Measurements from ENCODE around the gene FOXP2. TPM values are rescaled to one million over a fixed set of nuclear protein-coding genes. Genes with fewer than 3 reads are reported as not detected.
"Not testable (repeated sequence)": the region's sequence is repeated elsewhere in the genome, so short reads cannot be mapped to it uniquely, and the experiment has no call there.

Gene FOXP2
- total RNA-seq, 2 donors from 2014 or later = 15.5 to 16.6 TPM

GRCh38 chr7:114588506-114588905 is 173.9 kb downstream of the FOXP2 start:
- H3K9me3 ChIP-seq = no peaks in the 10 kb centered on the region
- no peak overlapping the region for H3K27ac ChIP-seq
- H3K36me3 ChIP-seq (replicated peaks in 1 of 2; ENCODE audit: insufficient read depth in 1 of 2, low read depth in 2 of 2) = no peaks in the 10 kb centered on the region
- TF ChIP-seq, protein P1, sequence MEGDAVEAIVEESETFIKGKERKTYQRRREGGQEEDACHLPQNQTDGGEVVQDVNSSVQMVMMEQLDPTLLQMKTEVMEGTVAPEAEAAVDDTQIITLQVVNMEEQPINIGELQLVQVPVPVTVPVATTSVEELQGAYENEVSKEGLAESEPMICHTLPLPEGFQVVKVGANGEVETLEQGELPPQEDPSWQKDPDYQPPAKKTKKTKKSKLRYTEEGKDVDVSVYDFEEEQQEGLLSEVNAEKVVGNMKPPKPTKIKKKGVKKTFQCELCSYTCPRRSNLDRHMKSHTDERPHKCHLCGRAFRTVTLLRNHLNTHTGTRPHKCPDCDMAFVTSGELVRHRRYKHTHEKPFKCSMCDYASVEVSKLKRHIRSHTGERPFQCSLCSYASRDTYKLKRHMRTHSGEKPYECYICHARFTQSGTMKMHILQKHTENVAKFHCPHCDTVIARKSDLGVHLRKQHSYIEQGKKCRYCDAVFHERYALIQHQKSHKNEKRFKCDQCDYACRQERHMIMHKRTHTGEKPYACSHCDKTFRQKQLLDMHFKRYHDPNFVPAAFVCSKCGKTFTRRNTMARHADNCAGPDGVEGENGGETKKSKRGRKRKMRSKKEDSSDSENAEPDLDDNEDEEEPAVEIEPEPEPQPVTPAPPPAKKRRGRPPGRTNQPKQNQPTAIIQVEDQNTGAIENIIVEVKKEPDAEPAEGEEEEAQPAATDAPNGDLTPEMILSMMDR (IDR thresholded peaks at IDR 0.05) = no peak
- no peak for TF ChIP-seq POLR2A (IDR thresholded peaks at IDR 0.05)
- no peaks in the 10 kb centered on the region for H3K4me1 ChIP-seq
- no peaks in the 10 kb centered on the region for H3K27me3 ChIP-seq
- 91 to 97% methylated on average over 1 of the region's 1 CpG for WGBS, 2 donors
- intact Hi-C loops (cut with DNase I) = no loop called here
- no peak overlapping the region for H3K4me3 ChIP-seq
- DNase-seq = no peak
- ATAC-seq = no peak

GRCh38 chr7:114589436-114589835 is 174.8 kb downstream of the FOXP2 start:
- DNase-seq (no peak), ATAC-seq (no peak)
- Histone ChIP-seq H3K4me1 (no peaks in the 10 kb centered on the region), H3K36me3 (replicated peaks in 1 of 2; ENCODE audit: insufficient read depth in 1 of 2, low read depth in 2 of 2) (no peaks in the 10 kb centered on the region), H3K27me3 (no peaks in the 10 kb centered on the region), H3K4me3 (no peak overlapping the region), H3K9me3 (no peaks in the 10 kb centered on the region), H3K27ac (no peak overlapping the region)
- intact Hi-C loops (cut with DNase I) = no loop called here
- TF ChIP-seq, protein P1 (IDR thresholded peaks at IDR 0.05) = no peak
- TF ChIP-seq POLR2A (IDR thresholded peaks at IDR 0.05) = no peak

- no peak for TF ChIP-seq POLR2A (IDR thresholded peaks at IDR 0.05)
- TF ChIP-seq, protein P1 (IDR thresholded peaks at IDR 0.05) = no peak
- H3K4me3 ChIP-seq = no peak overlapping the region
- 72 to 90% methylated on average over 2 of the region's 2 CpGs for WGBS, 2 donors
- H3K27ac ChIP-seq = no peak overlapping the region
- ATAC-seq (no peak), DNase-seq (no peak)
- intact Hi-C loops (cut with DNase I) = no loop called here
- no peaks in the 10 kb centered on the region for H3K4me1 ChIP-seq
- no peaks in the 10 kb centered on the region for H3K9me3 ChIP-seq
- H3K36me3 ChIP-seq (replicated peaks in 1 of 2; ENCODE audit: insufficient read depth in 1 of 2, low read depth in 2 of 2) = no peaks in the 10 kb centered on the region
- H3K27me3 ChIP-seq = no peaks in the 10 kb centered on the region
Measured at GRCh38 chr7:114590298-114590697, 175.7 kb downstream of the FOXP2 start.

GRCh38 chr7:114598946-114599345 is 184.3 kb downstream of the FOXP2 start:
- no peaks in the 10 kb centered on the region for H3K4me1 ChIP-seq
- WGBS, 2 donors = 71 to 77% methylated on average over 4 of the region's 4 CpGs
- no peak overlapping the region for H3K4me3 ChIP-seq
- no peaks in the 10 kb centered on the region for H3K36me3 ChIP-seq (replicated peaks in 1 of 2; ENCODE audit: insufficient read depth in 1 of 2, low read depth in 2 of 2)
- no peaks in the 10 kb centered on the region for H3K9me3 ChIP-seq
- DNase-seq = no peak
- no peaks in the 10 kb centered on the region for H3K27me3 ChIP-seq
- ATAC-seq = no peak
- TF ChIP-seq, protein P1 (IDR thresholded peaks at IDR 0.05) = no peak
- no peak for TF ChIP-seq POLR2A (IDR thresholded peaks at IDR 0.05)
- no peak overlapping the region for H3K27ac ChIP-seq
- intact Hi-C loops (cut with DNase I) = no loop called here

GRCh38 chr7:114606100-114606499 is 191.5 kb downstream of the FOXP2 start:
- no peaks in the 10 kb centered on the region for H3K9me3 ChIP-seq
- intact Hi-C loops (cut with DNase I) = no loop called here
- DNase-seq = no peak
- ATAC-seq = no peak
- no peaks in the 10 kb centered on the region for H3K36me3 ChIP-seq (replicated peaks in 1 of 2; ENCODE audit: insufficient read depth in 1 of 2, low read depth in 2 of 2)
- TF ChIP-seq, protein P1 (IDR thresholded peaks at IDR 0.05) = no peak
- no peak for TF ChIP-seq POLR2A (IDR thresholded peaks at IDR 0.05)
- H3K4me3 ChIP-seq = no peak overlapping the region
- no peak overlapping the region for H3K27ac ChIP-seq
- no peaks in the 10 kb centered on the region for H3K4me1 ChIP-seq
- 91% methylated on average over 2 of the region's 2 CpGs for WGBS, 2 donors
- H3K27me3 ChIP-seq = no peaks in the 10 kb centered on the region

DNA sequence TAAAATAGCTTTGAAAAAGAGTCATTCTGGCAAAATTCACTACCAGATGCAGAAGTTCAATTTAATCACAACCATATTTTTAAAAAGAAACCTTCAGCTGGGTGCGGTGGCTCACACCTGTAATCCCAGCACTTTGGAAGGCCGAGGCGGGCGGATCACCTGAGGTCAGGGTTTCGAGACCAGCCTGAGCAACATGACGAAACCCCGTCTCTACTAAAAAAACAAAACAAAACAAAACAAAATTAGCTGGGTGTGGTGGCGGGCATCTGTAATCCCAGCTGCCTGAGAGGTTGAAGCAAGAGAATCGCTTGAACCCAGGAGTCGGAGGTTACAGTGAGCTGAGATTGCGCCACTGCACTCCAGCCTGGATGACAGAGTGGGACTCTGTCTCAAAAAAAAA is 194.2 kb downstream of the FOXP2 start:
- H3K4me3 ChIP-seq; H3K36me3 ChIP-seq (replicated peaks in 1 of 2; ENCODE audit: insufficient read depth in 1 of 2, low read depth in 2 of 2); H3K27me3 ChIP-seq; intact Hi-C loops (cut with DNase I); H3K9me3 ChIP-seq; DNase-seq; ATAC-seq; H3K4me1 ChIP-seq; H3K27ac ChIP-seq: not testable (repeated sequence)
- WGBS, 2 donors = 93 to 96% methylated on average over 11 of the region's 11 CpGs
